Trophoblast cell (in vitro differentiated cells and primary cell): ENCODE data around the gene TTN.

Source experiments
- DNase-seq, 2 donors: peaks; one replicate each; pipeline ENCODE4 v3.0.0-alpha.2; 2016
- H2AFZ ChIP-seq: 2 replicates; pipeline ENCODE4 v1.6.1; 2013; ENCODE audit warnings: low read length, moderate library complexity, mild to moderate bottlenecking; ENCODE audit not compliant: insufficient read depth, poor library complexity
- H2AK5ac ChIP-seq: 2 replicates; pipeline ENCODE4 v1.6.1; 2013; ENCODE audit warnings: mild to moderate bottlenecking, low read length
- H2BK120ac ChIP-seq: 2 replicates; pipeline ENCODE4 v1.6.1; 2013; ENCODE audit warnings: low read length, mild to moderate bottlenecking, moderate library complexity; ENCODE audit not compliant: insufficient read depth, poor library complexity
- H2BK12ac ChIP-seq: 2 replicates; pipeline ENCODE4 v1.6.1; 2013; ENCODE audit warnings: mild to moderate bottlenecking, low read length, moderate library complexity
- H2BK5ac ChIP-seq: 2 replicates; pipeline ENCODE4 v1.6.1; 2013; ENCODE audit warnings: low read length, low read depth, moderate library complexity, mild to moderate bottlenecking; ENCODE audit not compliant: poor library complexity
- H3K14ac ChIP-seq: 2 replicates; pipeline ENCODE4 v1.6.1; 2013; ENCODE audit warnings: mild to moderate bottlenecking, low read length
- H3K18ac ChIP-seq: 2 replicates; pipeline ENCODE4 v1.6.1; 2013; ENCODE audit warnings: mild to moderate bottlenecking, low read length
- H3K23ac ChIP-seq: 2 replicates; pipeline ENCODE4 v1.6.1; 2013; ENCODE audit warnings: low read length
- H3K27ac ChIP-seq: 2 replicates; pipeline ENCODE4 v1.5.1; 2013; ENCODE audit warnings: low read depth, mild to moderate bottlenecking, inconsistent platforms, low read length, moderate library complexity
- H3K27me3 ChIP-seq: 2 replicates; pipeline ENCODE4 v1.6.1; 2013; ENCODE audit warnings: inconsistent platforms, mild to moderate bottlenecking, low read length, moderate library complexity; ENCODE audit not compliant: insufficient read depth
- H3K36me3 ChIP-seq, 2 experiments: 1 replicate in 1 of 2; 2 replicates in 1 of 2; pipeline ENCODE4 v1.6.1; 2013; ENCODE audit warnings: low read length in 2 of 2, mild to moderate bottlenecking in 2 of 2, moderate library complexity in 1 of 2; ENCODE audit not compliant: insufficient read depth in 2 of 2, control insufficient read depth in 1 of 2
- H3K4ac ChIP-seq: 2 replicates; pipeline ENCODE4 v1.6.1; 2013; ENCODE audit warnings: low read depth, mild to moderate bottlenecking, low read length, moderate library complexity
- H3K4me1 ChIP-seq, 2 experiments: 1 replicate in 1 of 2; 2 replicates in 1 of 2; pipeline ENCODE4 v1.6.1; 2013; ENCODE audit warnings: low read length in 2 of 2, mild to moderate bottlenecking in 2 of 2, moderate library complexity in 1 of 2; ENCODE audit not compliant: insufficient read depth in 2 of 2, control insufficient read depth in 1 of 2
- H3K4me2 ChIP-seq: 2 replicates; pipeline ENCODE4 v1.6.1; 2013; ENCODE audit warnings: inconsistent platforms, mild to moderate bottlenecking, low read length, moderate library complexity
- H3K4me3 ChIP-seq: 2 replicates; pipeline ENCODE4 v1.5.1; 2013; ENCODE audit warnings: mild to moderate bottlenecking, low read depth, low read length, inconsistent platforms
- H3K79me1 ChIP-seq: one replicate; pipeline ENCODE4 v1.6.1; 2013; ENCODE audit warnings: low read length
- H3K79me2 ChIP-seq: 2 replicates; pipeline ENCODE4 v1.6.1; 2013; ENCODE audit warnings: low read length, mild to moderate bottlenecking; ENCODE audit not compliant: control insufficient read depth, insufficient read depth, poor library complexity
- H3K9ac ChIP-seq: 2 replicates; pipeline ENCODE4 v1.6.1; 2013; ENCODE audit warnings: mild to moderate bottlenecking, low read length
- H3K9me3 ChIP-seq: 2 replicates; pipeline ENCODE4 v1.6.1; 2013; ENCODE audit warnings: low read depth, mild to moderate bottlenecking, control low read depth, inconsistent platforms, low read length; ENCODE audit not compliant: insufficient read depth
- H4K12ac ChIP-seq: 2 replicates; pipeline ENCODE4 v1.6.1; 2013; ENCODE audit warnings: low read depth, mild to moderate bottlenecking, low read length, moderate library complexity
- H4K8ac ChIP-seq: 2 replicates; pipeline ENCODE4 v1.6.1; 2013; ENCODE audit warnings: low read depth, mild to moderate bottlenecking, low read length, moderate library complexity
- H4K91ac ChIP-seq: one replicate; pipeline ENCODE4 v1.6.1; 2013; ENCODE audit warnings: low read depth, mild to moderate bottlenecking, low read length, moderate library complexity
- WGBS: extraction: QIAGEN DNeasy Blood & Tissue Kit; methylation state at CpG from one replicate; pipeline ENCODE4 v1.1.7; 2013; ENCODE audit warnings: missing lambda C conversion rate; ENCODE audit not compliant: insufficient read length, insufficient coverage; ENCODE audit errors: extremely low coverage; 5-methylcytosine and 5-hydroxymethylcytosine counted together

Gene TTN

GRCh38 chr2:178592655-178593054 lies 214.6 kb downstream of the TTN start:
- no peaks in the 10 kb centered on the region for H3K27me3 ChIP-seq
- H3K79me1 ChIP-seq: no peaks in the 10 kb centered on the region
- H3K9ac ChIP-seq: no peak overlapping the region
- no peak overlapping the region for H3K4me3 ChIP-seq
- H2BK120ac ChIP-seq: no peak overlapping the region
- no peak overlapping the region for H2BK5ac ChIP-seq
- no peak overlapping the region for H4K12ac ChIP-seq
- DNase-seq: no peak
- no peak overlapping the region for H3K4ac ChIP-seq
- peaks cover 2% of the 10 kb centered on the region in 2 experiments for H3K36me3 ChIP-seq
- H2BK12ac ChIP-seq: no peak overlapping the region
- H3K4me2 ChIP-seq: no peak overlapping the region
- no peaks in the 10 kb centered on the region for H3K4me1 ChIP-seq
- no peak overlapping the region for H3K18ac ChIP-seq
- H3K9me3 ChIP-seq: no peaks in the 10 kb centered on the region
- H4K91ac ChIP-seq: no peak overlapping the region
- H4K8ac ChIP-seq: no peak overlapping the region
- WGBS: no CpG with 5 or more reads among the region's 6 CpGs
- no peaks in the 10 kb centered on the region for H3K79me2 ChIP-seq
- no peak overlapping the region for H3K27ac ChIP-seq
- H3K23ac ChIP-seq: no peak overlapping the region
- no peak overlapping the region for H2AK5ac ChIP-seq
- H3K14ac ChIP-seq: no peak overlapping the region
- no peak overlapping the region for H2AFZ ChIP-seq

GRCh38 chr2:178589335-178589734 lies 217.9 kb downstream of the TTN start:
- Histone ChIP-seq H2AK5ac (no peak overlapping the region), H3K4me3 (no peak overlapping the region), H3K27ac (no peak overlapping the region), H4K12ac (no peak overlapping the region), H3K23ac (no peak overlapping the region), H3K4me2 (no peak overlapping the region), H3K9ac (no peak overlapping the region), H3K14ac (no peak overlapping the region), H3K79me2 (no peaks in the 10 kb centered on the region), H3K18ac (no peak overlapping the region), H4K8ac (no peak overlapping the region), H3K27me3 (no peaks in the 10 kb centered on the region), H3K4ac (no peak overlapping the region), H4K91ac (no peak overlapping the region), H3K4me1 (no peaks in the 10 kb centered on the region), H3K36me3 (no peaks in the 10 kb centered on the region), H3K9me3 (no peaks in the 10 kb centered on the region), H2BK5ac (no peak overlapping the region), H3K79me1 (no peaks in the 10 kb centered on the region), H2BK120ac (no peak overlapping the region), H2BK12ac (no peak overlapping the region), H2AFZ (no peak overlapping the region)
- no CpG with 5 or more reads among the region's 2 CpGs for WGBS
- no peak for DNase-seq

- no peak overlapping the region for H3K4ac ChIP-seq
- H3K4me1 ChIP-seq: no peaks in the 10 kb centered on the region
- no peak for DNase-seq
- no peak overlapping the region for H3K14ac ChIP-seq
- H3K9me3 ChIP-seq: no peaks in the 10 kb centered on the region
- H4K91ac ChIP-seq: no peak overlapping the region
- no peak overlapping the region for H3K27ac ChIP-seq
- H3K4me3 ChIP-seq: no peak overlapping the region
- no peak overlapping the region for H2BK5ac ChIP-seq
- no peak overlapping the region for H2BK120ac ChIP-seq
- no CpG with 5 or more reads among the region's 10 CpGs for WGBS
- H3K23ac ChIP-seq: no peak overlapping the region
- H3K79me1 ChIP-seq: no peaks in the 10 kb centered on the region
- no peak overlapping the region for H2AFZ ChIP-seq
- no peaks in the 10 kb centered on the region for H3K27me3 ChIP-seq
- H3K4me2 ChIP-seq: no peak overlapping the region
- H4K8ac ChIP-seq: no peak overlapping the region
- H4K12ac ChIP-seq: no peak overlapping the region
- H2AK5ac ChIP-seq: no peak overlapping the region
- H3K18ac ChIP-seq: no peak overlapping the region
- no peak overlapping the region for H2BK12ac ChIP-seq
- no peaks in the 10 kb centered on the region for H3K79me2 ChIP-seq
- H3K9ac ChIP-seq: no peak overlapping the region
- H3K36me3 ChIP-seq: no peaks in the 10 kb centered on the region
Observed at GRCh38 chr2:178584666-178585065, 222.6 kb downstream of the TTN start.

GRCh38 chr2:178579006-178579405 lies 228.2 kb downstream of the TTN start:
- no peak overlapping the region for H3K4me2 ChIP-seq
- no peak overlapping the region for H3K23ac ChIP-seq
- H2BK5ac ChIP-seq: no peak overlapping the region
- H3K27me3 ChIP-seq: no peaks in the 10 kb centered on the region
- peaks cover 6 to 13% of the 10 kb centered on the region in 2 experiments for H3K36me3 ChIP-seq
- no CpG with 5 or more reads among the region's 3 CpGs for WGBS
- H3K79me1 ChIP-seq: no peaks in the 10 kb centered on the region
- DNase-seq: no peak
- H3K14ac ChIP-seq: no peak overlapping the region
- H2AFZ ChIP-seq: no peak overlapping the region
- H4K12ac ChIP-seq: no peak overlapping the region
- H3K9ac ChIP-seq: no peak overlapping the region
- H3K79me2 ChIP-seq: no peaks in the 10 kb centered on the region
- no peak overlapping the region for H4K8ac ChIP-seq
- no peak overlapping the region for H3K4ac ChIP-seq
- H3K9me3 ChIP-seq: peaks cover 1% of the 10 kb centered on the region
- no peak overlapping the region for H2BK120ac ChIP-seq
- H4K91ac ChIP-seq: no peak overlapping the region
- no peak overlapping the region for H3K27ac ChIP-seq
- H3K4me3 ChIP-seq: no peak overlapping the region
- no peak overlapping the region for H2AK5ac ChIP-seq
- no peak overlapping the region for H2BK12ac ChIP-seq
- H3K4me1 ChIP-seq: no peaks in the 10 kb centered on the region
- no peak overlapping the region for H3K18ac ChIP-seq
